Uterus (tissue), 2 donors: Measurements from ENCODE around the gene DBNDD1.
"Not testable (repeated sequence)": the region's sequence is repeated elsewhere in the genome, so short reads cannot be mapped to it uniquely, and the experiment has no call there.

Source experiments
- POLR2A ChIP-seq, 2 donors: fragments of 450-650 bp; IDR thresholded peaks; one replicate each; pipeline ENCODE4 v1.6.1; 2016; ENCODE audit warnings: antibody characterized with exemption in 2 of 2, mild to moderate bottlenecking in 1 of 2, moderate library complexity in 1 of 2
- TF ChIP-seq, protein P1 (sequence below), 4 experiments: fragments of 200-600 bp in 2 of 4; fragments of 450-650 bp in 2 of 4; sonication (generic) in 2 of 4; IDR thresholded peaks; one replicate each; pipeline ENCODE4 v1.5.1; 2016 to 2019; ENCODE audit warnings: antibody characterized with exemption in 4 of 4, mild to moderate bottlenecking in 2 of 4, moderate library complexity in 1 of 4

DNA sequence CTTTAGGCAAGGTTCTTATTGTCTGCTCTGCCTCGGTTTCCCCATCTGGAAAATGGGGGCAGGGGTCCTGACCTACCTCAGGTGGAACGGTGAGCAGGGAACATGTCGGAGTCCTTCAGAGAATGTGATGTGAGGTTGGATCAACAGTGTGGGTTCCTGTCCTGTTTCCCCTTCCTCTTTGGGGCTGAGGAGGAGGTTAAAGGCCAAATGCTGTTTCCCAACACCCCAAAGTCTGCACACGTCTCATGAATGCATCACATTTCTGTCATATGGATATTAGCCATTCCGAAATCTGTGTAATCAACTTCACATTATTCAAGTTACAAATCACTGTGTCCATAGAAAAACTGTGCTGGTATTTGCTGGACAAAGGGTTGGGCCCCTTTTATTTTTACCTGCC is 51.8 kb downstream of the DBNDD1 start:
- TF ChIP-seq, protein P1, sequence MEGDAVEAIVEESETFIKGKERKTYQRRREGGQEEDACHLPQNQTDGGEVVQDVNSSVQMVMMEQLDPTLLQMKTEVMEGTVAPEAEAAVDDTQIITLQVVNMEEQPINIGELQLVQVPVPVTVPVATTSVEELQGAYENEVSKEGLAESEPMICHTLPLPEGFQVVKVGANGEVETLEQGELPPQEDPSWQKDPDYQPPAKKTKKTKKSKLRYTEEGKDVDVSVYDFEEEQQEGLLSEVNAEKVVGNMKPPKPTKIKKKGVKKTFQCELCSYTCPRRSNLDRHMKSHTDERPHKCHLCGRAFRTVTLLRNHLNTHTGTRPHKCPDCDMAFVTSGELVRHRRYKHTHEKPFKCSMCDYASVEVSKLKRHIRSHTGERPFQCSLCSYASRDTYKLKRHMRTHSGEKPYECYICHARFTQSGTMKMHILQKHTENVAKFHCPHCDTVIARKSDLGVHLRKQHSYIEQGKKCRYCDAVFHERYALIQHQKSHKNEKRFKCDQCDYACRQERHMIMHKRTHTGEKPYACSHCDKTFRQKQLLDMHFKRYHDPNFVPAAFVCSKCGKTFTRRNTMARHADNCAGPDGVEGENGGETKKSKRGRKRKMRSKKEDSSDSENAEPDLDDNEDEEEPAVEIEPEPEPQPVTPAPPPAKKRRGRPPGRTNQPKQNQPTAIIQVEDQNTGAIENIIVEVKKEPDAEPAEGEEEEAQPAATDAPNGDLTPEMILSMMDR (IDR thresholded peaks at IDR 0.05): not testable (repeated sequence)
- TF ChIP-seq POLR2A (IDR thresholded peaks at IDR 0.05): not testable (repeated sequence)
